Cardiac fibroblast (primary cell): ENCODE results near the gene CFAP99.

ENCODE experiments used
- DNase-seq, 2 donors: peaks; one replicate each; pipeline versions ENCODE4 v3.0.0 to v3.0.0-alpha.2; 2010; ENCODE audit warnings: low read depth in 2 of 2
- H3K4me3 ChIP-seq, 2 donors: replicated peaks in 1 of 2; 1 replicate in 1 of 2; 2 replicates in 1 of 2; pipeline ENCODE4 v1.5.1; 2011; ENCODE audit warnings: low read depth in 2 of 2, low read length in 2 of 2, mild to moderate bottlenecking in 2 of 2, moderate library complexity in 1 of 2
- TF ChIP-seq, protein P1 (sequence below): IDR thresholded peaks from one replicate; pipeline ENCODE4 v1.5.1; 2011; ENCODE audit warnings: low read depth, mild to moderate bottlenecking, low read length, inconsistent platforms

Gene CFAP99

DNA sequence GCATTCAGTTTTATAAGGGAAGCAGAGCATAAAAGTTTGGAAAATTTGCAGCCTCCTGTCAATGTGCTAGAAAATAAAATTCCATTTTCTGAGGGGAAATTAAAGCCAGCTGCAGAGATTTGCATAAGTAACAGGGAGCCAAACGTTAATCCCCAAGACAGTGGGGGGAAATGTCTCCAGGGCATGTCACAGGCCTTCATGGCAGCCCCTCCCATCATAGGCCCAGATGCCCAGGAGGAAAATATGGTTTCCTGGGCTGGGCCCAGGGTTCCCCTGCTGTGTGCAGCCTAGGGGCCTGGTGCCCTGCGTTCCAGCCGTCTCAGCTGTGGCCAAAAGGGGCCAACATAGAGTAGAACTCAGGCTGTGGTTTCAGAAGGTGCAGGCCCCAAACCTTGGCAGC lies 59.5 kb downstream of the CFAP99 start:
- H3K4me3 ChIP-seq: no peak overlapping the region
- DNase-seq: no peak
- TF ChIP-seq, protein P1, sequence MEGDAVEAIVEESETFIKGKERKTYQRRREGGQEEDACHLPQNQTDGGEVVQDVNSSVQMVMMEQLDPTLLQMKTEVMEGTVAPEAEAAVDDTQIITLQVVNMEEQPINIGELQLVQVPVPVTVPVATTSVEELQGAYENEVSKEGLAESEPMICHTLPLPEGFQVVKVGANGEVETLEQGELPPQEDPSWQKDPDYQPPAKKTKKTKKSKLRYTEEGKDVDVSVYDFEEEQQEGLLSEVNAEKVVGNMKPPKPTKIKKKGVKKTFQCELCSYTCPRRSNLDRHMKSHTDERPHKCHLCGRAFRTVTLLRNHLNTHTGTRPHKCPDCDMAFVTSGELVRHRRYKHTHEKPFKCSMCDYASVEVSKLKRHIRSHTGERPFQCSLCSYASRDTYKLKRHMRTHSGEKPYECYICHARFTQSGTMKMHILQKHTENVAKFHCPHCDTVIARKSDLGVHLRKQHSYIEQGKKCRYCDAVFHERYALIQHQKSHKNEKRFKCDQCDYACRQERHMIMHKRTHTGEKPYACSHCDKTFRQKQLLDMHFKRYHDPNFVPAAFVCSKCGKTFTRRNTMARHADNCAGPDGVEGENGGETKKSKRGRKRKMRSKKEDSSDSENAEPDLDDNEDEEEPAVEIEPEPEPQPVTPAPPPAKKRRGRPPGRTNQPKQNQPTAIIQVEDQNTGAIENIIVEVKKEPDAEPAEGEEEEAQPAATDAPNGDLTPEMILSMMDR: no peak

DNA sequence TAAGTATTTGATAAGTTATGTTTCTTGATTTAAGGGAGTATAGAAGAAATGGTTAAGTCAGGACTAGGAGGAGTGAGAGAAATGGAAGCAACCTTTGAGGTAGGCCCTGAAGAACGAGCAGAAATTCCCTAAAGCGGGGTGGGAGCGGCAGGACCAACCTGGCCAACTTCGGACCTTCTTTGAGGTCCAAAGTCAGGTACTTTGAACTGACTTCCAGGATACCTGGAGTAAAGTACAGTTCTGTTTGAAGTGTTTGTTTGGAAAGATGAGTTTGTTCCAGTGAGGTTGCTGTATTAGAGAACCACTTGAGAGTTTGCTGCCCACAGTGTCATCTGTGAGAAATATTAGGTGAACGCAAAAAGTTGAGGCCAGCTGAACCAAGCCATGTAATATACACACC lies 61.9 kb downstream of the CFAP99 start:
- DNase-seq: no peak

DNA sequence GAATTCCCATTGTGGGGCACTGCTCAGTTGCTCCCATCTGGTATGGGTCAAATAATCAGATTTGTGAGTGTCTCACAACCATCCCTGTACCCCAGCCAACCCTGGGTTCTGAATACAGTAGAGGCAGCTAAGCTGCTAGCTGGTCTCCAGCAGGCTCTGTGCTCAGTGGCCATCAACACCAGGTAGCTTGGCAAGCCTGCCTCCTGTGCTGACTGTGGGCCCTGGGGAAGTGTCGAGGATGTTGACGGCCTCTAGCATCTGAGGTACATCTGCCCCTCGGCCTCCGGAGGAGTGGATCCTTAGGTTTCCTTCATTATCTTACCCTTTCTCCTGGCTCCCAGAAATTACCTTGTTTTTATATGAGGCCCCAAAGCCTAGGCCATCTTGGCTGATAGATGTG lies 63.4 kb downstream of the CFAP99 start:
- H3K4me3 ChIP-seq: no peak overlapping the region
- no peak for DNase-seq
- TF ChIP-seq, protein P1: no peak

More for the DNA sequence above, 61.9 kb downstream of the CFAP99 start:
- no peak overlapping the region for H3K4me3 ChIP-seq
- TF ChIP-seq, protein P1: no peak

DNA sequence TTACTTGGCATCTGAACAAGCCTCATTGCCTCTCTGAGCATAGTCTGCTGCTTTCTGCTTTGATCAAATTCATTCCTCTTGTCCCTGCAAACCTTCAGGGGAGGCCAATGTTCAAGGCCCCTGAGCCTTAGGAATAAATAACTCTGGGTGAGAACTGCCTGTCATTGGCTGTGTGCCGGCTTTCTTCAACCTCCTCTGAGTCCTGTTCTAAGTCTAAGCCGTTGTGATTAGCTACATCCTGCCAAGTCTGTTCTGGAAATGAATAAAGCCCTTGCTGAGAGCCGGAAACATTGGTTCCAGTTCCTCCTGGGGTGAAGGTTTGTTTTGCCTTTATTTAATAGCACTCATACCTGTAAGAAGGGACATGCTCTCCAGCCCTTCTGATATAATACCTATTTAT lies 63.9 kb downstream of the CFAP99 start:
- no peak overlapping the region for H3K4me3 ChIP-seq
- TF ChIP-seq, protein P1: no peak
- peak; percentile 63 to 88 for DNase-seq

DNA sequence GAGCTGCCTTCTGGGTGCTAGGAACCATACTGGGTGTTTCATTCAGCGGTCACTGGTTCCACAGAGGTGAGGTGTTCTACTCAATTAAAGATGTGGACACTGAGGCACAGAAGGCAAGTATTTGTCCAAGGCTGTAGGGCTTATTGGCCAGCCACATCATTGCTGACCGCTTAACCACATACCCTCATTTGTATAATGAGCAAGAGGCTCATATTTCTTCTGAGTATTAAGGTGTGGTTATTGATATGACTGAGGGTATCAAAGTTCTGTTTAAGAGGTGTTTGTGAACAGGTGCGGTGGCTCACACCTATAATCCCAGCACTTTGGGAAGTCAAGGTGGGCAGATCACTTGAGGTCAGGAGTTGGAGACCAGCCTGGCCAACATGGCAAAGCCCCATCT lies 64.5 kb downstream of the CFAP99 start:
- no peak for DNase-seq
- no peak overlapping the region for H3K4me3 ChIP-seq
- TF ChIP-seq, protein P1: no peak

DNA sequence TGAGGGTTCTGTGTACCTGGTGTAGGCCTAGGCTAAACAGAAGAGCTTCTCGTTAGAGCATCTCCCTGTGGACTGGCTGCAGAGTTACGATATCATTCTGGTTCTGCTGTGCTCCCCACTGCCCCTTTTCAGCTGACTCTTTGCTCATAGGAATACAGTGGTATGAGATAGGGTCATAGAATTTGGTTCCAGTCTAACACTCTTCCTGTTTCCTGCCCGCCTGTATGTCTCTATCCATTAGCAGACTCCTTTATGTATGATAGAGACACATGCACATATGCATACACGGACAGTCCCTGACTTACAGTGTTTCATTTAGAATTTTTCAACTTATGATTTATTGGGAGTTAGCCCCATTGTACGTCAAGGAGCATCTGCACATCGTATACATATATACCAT lies 65.4 kb downstream of the CFAP99 start:
- TF ChIP-seq, protein P1: no peak
- no peak overlapping the region for H3K4me3 ChIP-seq
- DNase-seq: no peak

DNA sequence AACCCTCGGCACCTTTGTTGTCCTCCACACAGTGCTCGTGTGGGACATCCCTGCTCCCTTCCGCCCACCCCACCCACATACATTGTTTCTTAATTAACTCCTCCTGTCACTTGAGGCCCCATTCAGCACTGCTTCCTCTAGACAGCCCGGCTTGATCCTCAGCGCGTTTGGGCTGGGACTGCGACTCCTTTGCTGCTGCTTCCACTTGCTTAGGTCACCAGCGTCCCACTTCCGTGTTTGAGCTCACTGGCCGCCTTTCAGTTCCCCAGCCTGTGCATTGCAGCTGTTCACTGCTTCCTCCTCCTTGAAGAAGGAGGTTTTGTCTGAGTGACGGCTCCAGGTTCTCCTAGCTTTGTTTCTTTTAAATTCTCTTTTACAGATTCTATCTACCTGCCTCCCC lies 66.2 kb downstream of the CFAP99 start:
- TF ChIP-seq, protein P1: no peak
- DNase-seq: peak; percentile 51 to 53
- no peak overlapping the region for H3K4me3 ChIP-seq
